Right lung (tissue), 5 donors: ENCODE data around the gene ZEB1. TPM values are rescaled to one million over a fixed set of nuclear protein-coding genes. Genes with fewer than 3 reads are reported as not detected.
A peak's percentile ranks its signal among the peaks of the same experiment; 100 is the strongest.
"Not testable (repeated sequence)": the region's sequence is repeated elsewhere in the genome, so short reads cannot be mapped to it uniquely, and the experiment has no call there.

Experiments used
- DNase-seq, 2 donors: peaks; one replicate each; pipeline ENCODE4 v3.0.0-alpha.2; 2013
- polyA plus RNA-seq, 5 donors: library from polyadenylated mRNA; unstranded; fragments of 120-200 nt; gene quantifications; one replicate each; pipeline versions ENCODE4 v1.2.1 to v1.2.3, GENCODE V29; 2013; ENCODE audit warnings: inconsistent platforms in 1 of 5, low replicate concordance in 1 of 5; ENCODE audit not compliant: insufficient read length in 5 of 5, insufficient read depth in 1 of 5

The ZEB1 gene
- polyA plus RNA-seq, 5 donors: 21.8 to 39.5 (median 34.9) TPM

- no peak for DNase-seq
These were observed 165.6 kb downstream of the ZEB1 start for GRCh38 chr10:31484431-31485135.

- DNase-seq: peak in 1 of 2 donors; percentile 5
These were observed 172.0 kb downstream of the ZEB1 start for GRCh38 chr10:31490858-31491504.

- DNase-seq: no peak
These were observed 188.4 kb downstream of the ZEB1 start for GRCh38 chr10:31507427-31507826.

- no peak for DNase-seq
These were observed 189.2 kb downstream of the ZEB1 start for GRCh38 chr10:31508234-31508633.

- no peak for DNase-seq
These were observed 189.9 kb downstream of the ZEB1 start for GRCh38 chr10:31508882-31509281.

- DNase-seq: no peak
These were observed 191.0 kb downstream of the ZEB1 start for GRCh38 chr10:31509989-31510388.

GRCh38 chr10:31515116-31515515, 196.1 kb downstream of the ZEB1 start:
- DNase-seq: no peak

- no peak for DNase-seq
These were observed 196.9 kb downstream of the ZEB1 start for GRCh38 chr10:31515819-31516402.

GRCh38 chr10:31520986-31521831, 202.2 kb downstream of the ZEB1 start:
- no peak for DNase-seq

- no peak for DNase-seq
These were observed 203.8 kb downstream of the ZEB1 start for GRCh38 chr10:31522820-31523219.

GRCh38 chr10:31524460-31524859, 205.4 kb downstream of the ZEB1 start:
- DNase-seq: no peak

- DNase-seq: no peak
These were observed 207.2 kb downstream of the ZEB1 start for GRCh38 chr10:31526178-31526577.

- no peak for DNase-seq
These were observed 207.7 kb downstream of the ZEB1 start for GRCh38 chr10:31526681-31527080.

GRCh38 chr10:31528831-31529230, 209.8 kb downstream of the ZEB1 start:
- no peak for DNase-seq

- no peak for DNase-seq
These were observed 217.3 kb downstream of the ZEB1 start for GRCh38 chr10:31536302-31536701.

GRCh38 chr10:31549896-31550295, 230.9 kb downstream of the ZEB1 start:
- DNase-seq: peak; percentile 21 to 46

- no peak for DNase-seq
These were observed 235.5 kb downstream of the ZEB1 start for GRCh38 chr10:31554556-31554955.

GRCh38 chr10:31557854-31558253, 238.8 kb downstream of the ZEB1 start:
- DNase-seq: no peak

- DNase-seq: not testable (repeated sequence)
These were observed 249.3 kb downstream of the ZEB1 start for GRCh38 chr10:31568252-31568861.

GRCh38 chr10:31574577-31574976, 255.6 kb downstream of the ZEB1 start:
- DNase-seq: no peak

- DNase-seq: no peak
These were observed 259.3 kb downstream of the ZEB1 start for GRCh38 chr10:31578181-31578852.
